Measurements from ENCODE around the gene RETN.

DNA sequence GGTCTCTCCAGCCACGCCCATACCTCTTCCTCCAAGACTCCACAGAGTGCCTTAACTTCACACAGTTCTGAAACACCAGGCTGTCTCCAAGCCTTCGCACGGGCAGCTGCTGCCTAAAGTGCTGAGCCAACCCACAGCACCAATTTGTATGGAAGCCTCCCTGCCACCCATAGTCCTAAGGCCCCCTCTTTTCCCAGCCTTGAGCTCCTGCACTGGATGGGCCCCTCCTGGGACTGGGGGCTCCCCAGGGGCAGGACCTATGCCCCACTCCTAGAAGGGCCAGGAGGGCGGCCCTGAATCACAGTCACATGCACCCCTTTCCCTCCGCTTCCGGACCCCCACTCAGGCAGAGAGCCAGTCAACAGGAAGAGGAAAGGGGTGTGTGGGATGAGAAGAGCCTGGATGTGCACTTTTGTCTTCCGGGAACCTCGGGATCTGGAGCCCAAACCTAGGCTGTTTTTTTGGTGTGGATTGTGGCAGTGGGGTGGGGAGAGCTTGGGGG lies 38.2 kb downstream of the RETN start:
- TF ChIP-seq, protein P1, sequence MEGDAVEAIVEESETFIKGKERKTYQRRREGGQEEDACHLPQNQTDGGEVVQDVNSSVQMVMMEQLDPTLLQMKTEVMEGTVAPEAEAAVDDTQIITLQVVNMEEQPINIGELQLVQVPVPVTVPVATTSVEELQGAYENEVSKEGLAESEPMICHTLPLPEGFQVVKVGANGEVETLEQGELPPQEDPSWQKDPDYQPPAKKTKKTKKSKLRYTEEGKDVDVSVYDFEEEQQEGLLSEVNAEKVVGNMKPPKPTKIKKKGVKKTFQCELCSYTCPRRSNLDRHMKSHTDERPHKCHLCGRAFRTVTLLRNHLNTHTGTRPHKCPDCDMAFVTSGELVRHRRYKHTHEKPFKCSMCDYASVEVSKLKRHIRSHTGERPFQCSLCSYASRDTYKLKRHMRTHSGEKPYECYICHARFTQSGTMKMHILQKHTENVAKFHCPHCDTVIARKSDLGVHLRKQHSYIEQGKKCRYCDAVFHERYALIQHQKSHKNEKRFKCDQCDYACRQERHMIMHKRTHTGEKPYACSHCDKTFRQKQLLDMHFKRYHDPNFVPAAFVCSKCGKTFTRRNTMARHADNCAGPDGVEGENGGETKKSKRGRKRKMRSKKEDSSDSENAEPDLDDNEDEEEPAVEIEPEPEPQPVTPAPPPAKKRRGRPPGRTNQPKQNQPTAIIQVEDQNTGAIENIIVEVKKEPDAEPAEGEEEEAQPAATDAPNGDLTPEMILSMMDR (IDR thresholded peaks at IDR 0.05): no peak
- no peak for TF ChIP-seq JUND (IDR thresholded peaks at IDR 0.05)
- TF ChIP-seq FOXJ3 (CRISPR knock-in tag; IDR thresholded peaks at IDR 0.05): no peak
- TF ChIP-seq, protein P2, sequence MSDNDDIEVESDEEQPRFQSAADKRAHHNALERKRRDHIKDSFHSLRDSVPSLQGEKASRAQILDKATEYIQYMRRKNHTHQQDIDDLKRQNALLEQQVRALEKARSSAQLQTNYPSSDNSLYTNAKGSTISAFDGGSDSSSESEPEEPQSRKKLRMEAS (IDR thresholded peaks at IDR 0.05; ENCODE audit: low read depth): no peak

Data from SK-N-SH (cell line).